Measurements from ENCODE around the gene LDHD.

GRCh38 chr16:75143941-75144340 lies 27.4 kb upstream of the LDHD start:
- TF ChIP-seq CTCF (IDR thresholded peaks at IDR 0.05) (no peak), POLR2A (IDR thresholded peaks at IDR 0.05) (no peak)
